Progenitor cell of endocrine pancreas (in vitro differentiated cells): ENCODE measurements around the gene GPRC5D. TPM values are rescaled to one million over a fixed set of nuclear protein-coding genes. Genes with fewer than 3 reads are reported as not detected.

Experiments
- DNase-seq: peaks from one replicate; pipeline ENCODE4 v3.0.0; 2021; ENCODE audit warnings: low spot score; ENCODE audit not compliant: unreplicated experiment
- H3K27ac Mint-ChIP-seq: 2 replicates; pipeline ENCODE4 v1.8.0; 2021; ENCODE audit warnings: mild to moderate bottlenecking, moderate library complexity, mixed read lengths
- H3K27me3 Mint-ChIP-seq: 2 replicates; pipeline ENCODE4 v1.8.0; 2021; ENCODE audit warnings: mixed read lengths
- H3K36me3 Mint-ChIP-seq: 2 replicates; pipeline ENCODE4 v1.8.0; 2022; ENCODE audit warnings: mixed read lengths; ENCODE audit not compliant: insufficient read depth
- H3K4me1 Mint-ChIP-seq: 2 replicates; pipeline ENCODE4 v1.8.0; 2021; ENCODE audit warnings: low read depth, mixed read lengths
- H3K4me3 Mint-ChIP-seq: 2 replicates; pipeline ENCODE4 v1.8.0; 2021; ENCODE audit warnings: low read depth, mild to moderate bottlenecking, moderate library complexity, mixed read lengths
- H3K9me3 Mint-ChIP-seq: 2 replicates; pipeline ENCODE4 v1.8.0; 2021; ENCODE audit warnings: low read depth, mixed read lengths
- CTCF ChIP-seq: fragments of 200-600 bp; sonication (generic); IDR thresholded peaks from one replicate; pipeline ENCODE4 v1.5.0; 2021; ENCODE audit warnings: antibody characterized with exemption, mild to moderate bottlenecking; ENCODE audit not compliant: unreplicated experiment
- total RNA-seq: library from RNA; stranded (reverse); gene quantifications from 2 replicates; pipeline ENCODE4 v1.2.1, GENCODE V29; 2021

The GPRC5D gene
- total RNA-seq, 1 donor from 2014 or later: not detected

DNA sequence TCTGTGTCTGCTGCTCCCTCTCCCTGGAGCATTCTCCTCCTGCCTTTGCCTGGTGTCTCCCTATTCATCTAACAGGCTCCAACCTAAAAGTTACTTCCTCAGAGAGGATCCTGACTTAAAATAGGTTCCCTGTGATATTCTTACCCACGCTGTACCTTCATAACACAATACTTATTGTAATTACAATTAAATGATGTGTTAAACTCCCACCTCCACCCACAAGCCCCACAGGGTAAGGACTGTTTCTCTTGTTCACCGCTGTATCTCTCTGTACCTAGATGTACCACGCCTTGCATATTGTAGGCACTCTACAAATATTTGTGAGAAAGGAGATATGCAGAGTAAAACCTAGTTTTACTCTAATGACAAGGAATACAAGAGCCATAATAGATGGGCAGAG lies 43.1 kb upstream of the GPRC5D start:
- no peaks in the 10 kb centered on the region for H3K9me3 Mint-ChIP-seq
- no peak for TF ChIP-seq CTCF
- H3K27ac Mint-ChIP-seq: no peak overlapping the region
- no peak for DNase-seq
- H3K36me3 Mint-ChIP-seq: peaks cover 12% of the 10 kb centered on the region
- no peak overlapping the region for H3K4me3 Mint-ChIP-seq
- no peaks in the 10 kb centered on the region for H3K27me3 Mint-ChIP-seq
- H3K4me1 Mint-ChIP-seq: peaks cover 49% of the 10 kb centered on the region

- no peak overlapping the region for H3K27ac Mint-ChIP-seq
- H3K27me3 Mint-ChIP-seq: no peaks in the 10 kb centered on the region
- H3K36me3 Mint-ChIP-seq: peaks cover 17% of the 10 kb centered on the region
- H3K4me1 Mint-ChIP-seq: peaks cover 36% of the 10 kb centered on the region
- no peak for DNase-seq
- H3K4me3 Mint-ChIP-seq: no peak overlapping the region
- TF ChIP-seq CTCF: no peak
- H3K9me3 Mint-ChIP-seq: no peaks in the 10 kb centered on the region
Observed at GRCh38 chr12:12993367-12993766, 41.4 kb upstream of the GPRC5D start.

GRCh38 chr12:12992418-12993130 lies 40.6 kb upstream of the GPRC5D start:
- no peak overlapping the region for H3K27ac Mint-ChIP-seq
- no peak overlapping the region for H3K4me3 Mint-ChIP-seq
- peaks cover 17% of the 10 kb centered on the region for H3K36me3 Mint-ChIP-seq
- no peak for DNase-seq
- H3K27me3 Mint-ChIP-seq: no peaks in the 10 kb centered on the region
- H3K9me3 Mint-ChIP-seq: no peaks in the 10 kb centered on the region
- TF ChIP-seq CTCF: no peak
- H3K4me1 Mint-ChIP-seq: peaks cover 29% of the 10 kb centered on the region

- no peak for DNase-seq
- Mint-ChIP-seq H3K4me3 (no peak overlapping the region), H3K9me3 (no peaks in the 10 kb centered on the region)
Observed at GRCh38 chr12:12990700-12991468, 38.9 kb upstream of the GPRC5D start.

More at GRCh38 chr12:12990700-12991468, 38.9 kb upstream of the GPRC5D start:
- peaks cover 20% of the 10 kb centered on the region for H3K36me3 Mint-ChIP-seq
- H3K4me1 Mint-ChIP-seq: peaks cover 20% of the 10 kb centered on the region
- H3K27ac Mint-ChIP-seq: peak overlapping the region; percentile 33
- H3K27me3 Mint-ChIP-seq: no peaks in the 10 kb centered on the region
- TF ChIP-seq CTCF: no peak
